ENCODE results near the gene CKMT1B.
A peak's percentile ranks its signal among the peaks of the same experiment; 100 is the strongest.
"Not testable (repeated sequence)": the region's sequence is repeated elsewhere in the genome, so short reads cannot be mapped to it uniquely, and the experiment has no call there.

Gene CKMT1B

GRCh38 chr15:43593328-43594190 lies at the start of gene CKMT1B:
CKMT1B (plus strand) TSS chr15:43594027; CDS start chr15:43594219, 192 bp downstream.
- not testable (repeated sequence) for DNase-seq (ENCODE audit: low read depth, low spot score)

GRCh38 chr15:43544266-43544665 lies 49.6 kb upstream of the CKMT1B start:
- no peak for DNase-seq (ENCODE audit: low read depth, low spot score)

DNA sequence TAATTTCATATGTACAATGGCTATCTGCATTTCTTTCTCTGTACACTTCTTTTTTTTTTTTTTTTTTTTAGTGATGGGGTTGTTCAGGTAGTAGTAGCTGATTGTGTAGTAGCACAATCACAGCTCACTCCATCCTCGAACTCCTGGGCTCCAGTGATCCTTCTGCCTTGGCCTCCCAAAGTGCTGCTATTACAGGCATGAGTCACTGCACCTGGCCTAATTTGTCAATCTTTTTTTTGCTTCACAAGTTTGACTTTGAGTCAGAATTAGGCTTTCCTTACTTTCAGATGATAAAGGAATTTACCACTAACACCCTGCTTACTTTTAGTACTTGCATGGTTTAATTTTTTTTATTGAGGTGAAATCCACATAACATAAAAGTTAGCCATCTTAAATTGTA lies 48.4 kb upstream of the CKMT1B start:
- DNase-seq (ENCODE audit: low read depth, low spot score), result no peak

DNA sequence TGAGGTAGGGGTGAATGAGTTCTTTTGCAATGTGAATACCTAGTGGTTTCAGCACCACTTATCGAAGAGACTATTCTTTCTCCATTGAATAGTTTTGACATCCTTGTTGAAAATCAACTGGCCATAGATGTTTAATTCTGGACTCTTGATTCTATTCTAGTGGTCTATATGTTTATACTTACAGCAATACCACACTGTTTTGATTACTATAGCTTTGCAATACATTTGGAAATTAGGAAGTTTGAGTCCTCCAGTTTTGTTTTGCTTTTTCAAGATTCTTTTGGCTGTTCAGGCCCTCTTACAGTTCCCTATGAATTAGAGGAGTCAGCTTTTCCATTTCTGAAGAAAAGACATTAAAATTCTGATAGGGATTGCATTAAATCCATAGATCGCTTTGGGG lies 46.3 kb upstream of the CKMT1B start:
- no peak for DNase-seq (ENCODE audit: low read depth, low spot score)

DNA sequence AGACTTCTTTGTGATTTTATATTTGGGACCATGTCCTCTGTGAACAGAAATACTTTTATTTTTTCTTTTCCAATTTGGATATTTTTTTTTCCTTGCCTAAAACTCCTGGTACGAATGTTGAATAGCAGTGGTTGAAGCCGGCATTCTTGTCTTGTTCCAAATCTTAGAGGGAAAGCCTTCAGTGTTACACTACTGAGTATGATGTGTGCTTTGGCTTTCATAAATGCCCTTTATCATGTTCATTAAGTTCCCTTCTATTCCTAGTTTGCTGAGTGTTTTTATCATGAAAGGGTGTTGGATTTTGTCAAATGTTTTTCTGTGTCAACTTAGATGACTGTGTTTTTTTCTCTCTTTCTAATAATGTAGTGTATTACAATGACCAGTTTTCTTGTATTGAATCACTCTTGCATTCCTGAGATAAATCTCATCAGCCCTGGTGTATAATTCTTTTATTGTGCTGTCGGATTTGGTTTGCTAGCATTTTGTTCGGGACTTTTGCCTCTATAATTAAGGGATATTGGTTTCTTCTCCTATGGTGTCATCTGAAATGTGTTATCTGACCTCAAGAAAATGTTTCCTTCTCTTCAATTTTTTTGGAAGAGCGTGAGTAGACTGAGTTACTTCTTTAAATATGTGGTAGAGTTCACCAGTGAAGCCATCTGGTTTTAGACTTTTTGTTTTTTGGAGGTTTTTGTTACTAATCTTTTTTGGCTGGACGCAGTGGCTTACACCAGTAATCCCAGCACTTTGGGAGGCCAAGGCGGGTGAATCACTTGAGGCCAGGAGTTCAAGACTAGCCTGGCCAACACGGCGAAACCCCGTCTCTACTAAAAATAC lies 43.1 kb upstream of the CKMT1B start:
- DNase-seq (ENCODE audit: low read depth, low spot score), result peak; percentile 65

DNA sequence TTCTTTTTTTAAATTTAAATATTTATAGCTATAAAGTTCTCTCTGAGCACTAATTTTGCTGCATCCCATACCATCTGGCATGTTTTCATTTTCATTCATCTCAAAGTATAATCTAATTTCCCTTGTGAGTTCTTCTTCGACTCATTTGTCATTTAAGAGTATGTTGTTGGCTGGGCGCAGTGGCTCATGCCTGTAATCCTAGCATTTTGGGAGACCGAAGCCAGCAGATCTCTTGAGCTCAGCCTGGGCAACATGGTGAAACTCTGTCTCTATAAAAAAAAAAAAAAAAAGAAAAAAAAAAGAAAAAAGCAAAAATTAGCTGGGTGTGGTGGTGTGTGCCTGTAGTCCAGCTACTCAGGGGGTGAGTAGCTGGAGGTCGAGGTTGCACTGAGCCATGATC lies 41.6 kb upstream of the CKMT1B start:
- no peak for DNase-seq (ENCODE audit: low read depth, low spot score)

- DNase-seq (ENCODE audit: low read depth, low spot score), result no peak
These were observed 40.8 kb upstream of the CKMT1B start for GRCh38 chr15:43552986-43553385.

DNA sequence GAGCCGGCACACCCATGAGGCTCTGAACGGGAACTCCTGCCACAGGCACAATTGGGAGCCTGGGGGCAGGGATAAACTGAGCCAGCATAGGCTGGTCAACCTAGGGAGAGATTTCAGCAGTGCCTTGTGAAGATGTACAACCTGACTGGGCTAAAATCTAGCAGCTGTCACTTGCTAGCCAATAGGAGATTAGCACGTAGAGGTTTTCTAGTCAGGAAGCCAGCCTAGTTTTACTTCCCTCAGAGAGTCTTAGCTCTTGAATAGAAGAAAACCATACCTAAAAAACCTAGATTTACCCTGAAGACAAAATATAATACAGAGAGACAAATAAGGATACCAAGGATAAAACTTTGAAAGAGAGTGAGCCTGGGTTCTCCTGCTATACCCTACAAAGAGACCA lies 31.1 kb upstream of the CKMT1B start:
- not testable (repeated sequence) for DNase-seq (ENCODE audit: low read depth, low spot score)

- DNase-seq (ENCODE audit: low read depth, low spot score), result not testable (repeated sequence)
These were observed 30.0 kb upstream of the CKMT1B start for GRCh38 chr15:43563793-43564192.

GRCh38 chr15:43566615-43567014 lies 27.2 kb upstream of the CKMT1B start:
- DNase-seq (ENCODE audit: low read depth, low spot score), result not testable (repeated sequence)

- not testable (repeated sequence) for DNase-seq (ENCODE audit: low read depth, low spot score)
These were observed 19.2 kb upstream of the CKMT1B start for GRCh38 chr15:43574607-43575006.

DNA sequence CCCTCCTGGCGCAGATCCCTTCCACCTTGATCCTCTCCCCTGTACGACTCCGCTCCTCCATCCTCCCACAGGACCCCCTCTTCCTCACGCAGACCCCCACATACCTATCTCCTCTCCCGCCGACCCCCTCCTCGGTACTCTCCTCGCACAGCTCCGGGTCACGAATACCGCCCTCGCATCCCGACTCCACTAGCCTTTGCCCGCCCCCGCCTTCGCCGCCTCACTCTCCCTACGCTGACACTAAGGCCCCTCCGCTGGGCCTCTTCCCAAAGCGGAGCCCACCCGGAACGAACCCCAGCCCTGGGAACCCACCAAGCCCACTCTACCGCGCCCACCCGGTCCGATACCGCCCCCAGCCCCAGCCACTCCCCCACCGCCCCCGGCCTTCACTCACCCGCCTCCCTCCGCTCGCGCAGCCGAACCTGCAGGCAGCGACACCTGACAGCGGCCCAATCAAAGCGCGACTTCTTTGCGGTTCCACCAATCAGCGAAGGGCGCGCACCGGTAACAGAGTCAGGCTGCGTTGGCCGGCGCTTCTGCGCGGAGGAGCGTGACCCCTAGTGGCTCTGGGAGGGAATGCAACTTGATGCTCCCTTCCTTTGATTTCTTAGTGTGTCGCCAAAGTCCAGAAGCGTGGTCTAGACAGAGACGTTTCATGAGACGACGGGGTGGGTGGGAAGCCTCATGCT lies 3.9 kb upstream of the CKMT1B start, which contains the start of gene PPIP5K1:
Gene PPIP5K1 (minus strand): TSS at position 431 of the 689 bp plus-strand sequence. CDS start 5,704 bp downstream, outside the sequence.
- not testable (repeated sequence) for DNase-seq (ENCODE audit: low read depth, low spot score)

DNA sequence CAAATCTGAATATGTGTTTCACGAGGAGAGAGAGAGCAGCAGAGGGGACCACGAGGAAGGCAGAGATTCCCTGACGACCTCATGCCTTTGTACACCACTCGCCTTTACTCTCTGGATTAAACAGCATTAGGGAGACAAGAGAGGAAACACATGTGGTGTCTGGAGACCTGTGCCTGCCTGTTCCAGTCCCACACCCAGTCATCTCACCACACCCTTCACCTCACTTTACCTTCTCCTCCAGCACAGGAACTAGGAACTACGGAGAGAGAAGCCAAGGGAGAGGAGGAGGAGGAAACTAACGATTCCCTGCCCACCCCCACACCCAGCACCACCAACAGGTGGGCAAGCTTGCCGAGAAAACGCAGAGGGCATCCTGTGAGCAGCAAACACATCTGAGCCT lies 986 bp upstream of the CKMT1B start:
- DNase-seq (ENCODE audit: low read depth, low spot score), result not testable (repeated sequence)

GRCh38 chr15:43599131-43599530 lies 5.3 kb downstream of the CKMT1B start:
- not testable (repeated sequence) for DNase-seq (ENCODE audit: low read depth, low spot score)

DNA sequence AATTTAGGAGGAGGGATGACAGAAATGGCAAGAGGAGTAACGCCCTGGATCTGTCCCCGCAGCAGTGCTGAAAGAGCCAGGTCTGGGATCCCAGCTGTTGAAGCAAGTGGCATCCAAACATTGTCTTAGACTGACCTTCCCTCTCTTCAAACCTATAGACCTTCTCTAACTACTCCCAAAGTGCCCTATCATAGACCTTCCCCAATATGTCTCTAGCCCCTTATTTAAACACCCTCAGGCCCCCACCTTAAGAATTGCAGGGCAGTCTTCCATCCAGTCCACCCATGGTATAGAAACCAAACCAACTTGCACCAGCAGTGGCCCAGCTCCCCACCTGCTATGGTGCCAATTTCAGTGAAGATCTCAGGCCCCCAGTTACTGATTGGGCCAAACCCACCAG lies 6.4 kb downstream of the CKMT1B start:
- not testable (repeated sequence) for DNase-seq (ENCODE audit: low read depth, low spot score)

GRCh38 chr15:43602233-43602632 lies 8.4 kb downstream of the CKMT1B start:
- peak; percentile 71 for DNase-seq (ENCODE audit: low read depth, low spot score)

DNA sequence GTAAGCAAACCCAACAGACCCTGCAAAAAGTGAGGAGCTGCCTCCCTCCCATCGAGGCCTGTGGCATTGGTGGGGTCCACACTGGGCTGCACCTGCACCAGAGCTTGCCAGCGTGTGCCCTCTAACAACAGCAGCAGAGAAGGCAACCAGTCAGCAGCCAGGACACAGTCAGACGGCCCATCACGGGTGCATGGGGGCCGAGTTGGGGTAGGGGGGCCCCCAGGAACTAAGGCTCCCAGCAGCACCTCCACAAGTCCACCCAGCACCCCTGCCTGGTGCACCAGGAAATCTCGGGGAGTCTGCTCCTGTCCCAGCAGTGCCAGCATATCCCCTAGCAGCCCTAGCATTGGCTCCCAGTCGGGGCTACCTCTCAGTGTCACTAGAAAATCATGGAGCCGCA lies 23.9 kb downstream of the CKMT1B start:
- not testable (repeated sequence) for DNase-seq (ENCODE audit: low read depth, low spot score)

DNA sequence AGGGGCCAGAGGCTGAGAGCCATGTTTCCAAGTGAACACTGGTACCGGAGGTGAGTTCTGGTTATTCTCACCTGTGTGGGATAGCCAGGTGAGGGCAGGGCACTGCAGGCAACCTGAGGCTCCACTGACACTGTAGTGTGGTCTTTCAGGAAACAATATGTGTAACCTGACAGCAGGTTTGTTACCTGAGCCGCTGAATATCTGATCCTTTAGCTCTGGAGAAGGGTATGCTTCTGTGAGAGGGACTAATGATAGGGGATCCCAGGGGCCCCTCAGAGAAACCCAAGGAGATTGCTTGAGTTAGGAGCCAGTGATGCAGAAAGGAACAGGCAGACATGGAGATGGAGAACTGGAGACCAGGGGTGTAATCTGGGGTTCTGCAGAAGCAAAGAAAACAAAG lies 24.9 kb downstream of the CKMT1B start, which contains the start of gene STRC:
Gene STRC (minus strand): TSS at position 101 of the 400 bp plus-strand sequence. CDS start 78 bp downstream, at position 23.
- not testable (repeated sequence) for DNase-seq (ENCODE audit: low read depth, low spot score)

DNA sequence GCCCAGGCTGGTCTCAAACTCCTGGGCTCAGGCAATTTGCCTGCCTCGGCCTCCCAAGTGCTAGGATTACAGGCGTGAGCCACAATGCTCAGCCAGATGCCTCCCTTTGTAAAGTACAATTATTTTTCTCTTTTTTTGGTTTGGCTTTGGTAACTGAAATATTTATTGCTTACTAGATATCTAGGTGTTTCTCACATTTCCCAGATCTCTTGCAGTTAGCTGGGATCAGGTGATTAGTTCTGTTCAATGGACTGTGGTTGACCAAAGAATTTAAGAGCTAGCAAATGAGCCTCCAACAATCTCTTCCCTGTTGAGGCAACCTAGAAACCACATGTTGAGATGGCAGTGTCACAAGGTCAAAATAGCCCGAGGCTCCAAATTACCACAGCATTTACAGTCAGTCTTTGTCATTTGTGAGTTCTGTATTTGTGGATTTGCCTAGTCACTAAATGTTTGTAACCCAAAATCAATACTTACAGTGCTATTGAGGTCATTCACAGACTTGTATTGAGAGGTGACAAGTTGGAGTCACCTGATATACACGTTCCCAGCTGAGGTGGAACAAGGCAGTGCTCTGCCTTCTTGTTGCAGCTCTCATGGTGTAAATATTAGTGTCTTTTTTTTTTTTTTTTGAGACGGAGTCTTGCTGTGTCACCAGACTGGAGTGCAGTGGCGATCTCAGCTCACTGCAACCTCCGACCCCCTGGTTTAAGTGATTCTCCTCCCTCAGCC lies 28.4 kb downstream of the CKMT1B start:
- peak; percentile 5 for DNase-seq (ENCODE audit: low read depth, low spot score)

GRCh38 chr15:43625106-43625505 lies 31.3 kb downstream of the CKMT1B start:
- DNase-seq (ENCODE audit: low read depth, low spot score), result no peak

GRCh38 chr15:43626937-43627336 lies 33.1 kb downstream of the CKMT1B start:
- not testable (repeated sequence) for DNase-seq (ENCODE audit: low read depth, low spot score)

Data from astrocyte of the hippocampus (primary cell).